ENCODE measurements around the gene OTP. TPM values are rescaled to one million over a fixed set of nuclear protein-coding genes. Genes with fewer than 3 reads are reported as not detected.

Gene OTP
- total RNA-seq, 1 donor from 2014 or later, result 0.17 TPM

- no peak for DNase-seq
- peaks cover 9% of the 10 kb centered on the region for H3K36me3 Mint-ChIP-seq (ENCODE audit: unreplicated experiment)
- peaks cover 15% of the 10 kb centered on the region for H3K27me3 Mint-ChIP-seq (ENCODE audit: unreplicated experiment)
- H3K4me1 Mint-ChIP-seq (ENCODE audit: low read depth, unreplicated experiment), result no peaks in the 10 kb centered on the region
- H3K4me3 Mint-ChIP-seq (ENCODE audit: unreplicated experiment), result no peak overlapping the region
- no peak overlapping the region for H3K27ac Mint-ChIP-seq (ENCODE audit: unreplicated experiment)
- peaks cover 3% of the 10 kb centered on the region for H3K9me3 Mint-ChIP-seq (ENCODE audit: unreplicated experiment)
- no peak for TF ChIP-seq CTCF (IDR thresholded peaks at IDR 0.05; ENCODE audit: partially characterized antibody, unreplicated experiment)
Observed at GRCh38 chr5:77649776-77650175, 11.3 kb upstream of the OTP start.

- peaks cover 17% of the 10 kb centered on the region for H3K9me3 Mint-ChIP-seq (ENCODE audit: unreplicated experiment)
- peak overlapping the region; percentile 67 for H3K4me3 Mint-ChIP-seq (ENCODE audit: unreplicated experiment)
Observed at GRCh38 chr5:77645995-77646639, 7.6 kb upstream of the OTP start.

DNA sequence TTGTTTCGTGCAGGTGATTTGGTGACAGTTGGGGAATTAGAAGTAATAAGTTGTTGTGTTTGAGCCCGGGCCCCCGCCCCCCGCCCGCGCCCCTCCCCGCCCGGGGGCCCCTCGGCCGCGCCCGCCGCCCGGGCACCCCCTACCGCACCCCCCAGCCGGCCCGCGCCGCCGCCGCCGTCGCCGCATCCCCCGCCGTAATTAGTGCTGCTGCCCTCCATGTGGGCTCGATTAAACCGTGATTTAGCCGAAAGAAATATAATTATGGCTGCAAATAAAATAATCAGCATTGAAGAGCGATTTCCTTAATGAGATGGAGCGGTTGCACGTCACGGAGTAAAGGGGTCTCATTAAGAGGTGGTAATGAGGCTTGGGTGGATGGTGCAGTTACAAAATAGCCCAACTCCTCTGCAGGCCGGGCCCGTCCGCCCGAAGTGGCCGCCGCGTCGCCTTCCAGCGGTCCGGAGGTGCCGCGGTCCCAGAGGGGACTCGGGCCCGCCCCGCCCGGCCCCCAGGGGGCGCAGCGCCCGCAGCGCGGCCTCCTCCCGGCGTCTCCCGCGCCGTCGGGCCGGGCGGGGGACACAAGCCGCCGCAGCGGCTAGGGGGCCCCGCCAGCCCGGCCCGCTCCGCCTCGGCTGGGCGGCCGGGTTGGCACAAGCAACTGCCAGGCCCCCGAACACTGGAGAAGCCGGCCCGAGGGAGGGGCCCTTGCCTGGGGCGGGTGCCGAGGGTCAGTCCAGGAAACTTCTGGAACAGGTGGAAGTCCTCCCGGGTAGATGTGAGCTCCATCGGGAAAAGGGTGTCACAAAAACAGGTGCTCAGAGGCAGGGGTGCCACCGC, 6.9 kb upstream of the OTP start:
- TF ChIP-seq CTCF (IDR thresholded peaks at IDR 0.05; ENCODE audit: partially characterized antibody, unreplicated experiment), result peak; percentile 48
- Mint-ChIP-seq H3K4me1 (ENCODE audit: low read depth, unreplicated experiment) (peaks cover 13% of the 10 kb centered on the region), H3K27ac (ENCODE audit: unreplicated experiment) (no peak overlapping the region), H3K27me3 (ENCODE audit: unreplicated experiment) (peaks cover 43% of the 10 kb centered on the region), H3K36me3 (ENCODE audit: unreplicated experiment) (no peaks in the 10 kb centered on the region), H3K4me3 (ENCODE audit: unreplicated experiment) (peak overlapping the region; percentile 86), H3K9me3 (ENCODE audit: unreplicated experiment) (peaks cover 17% of the 10 kb centered on the region)
- peak; percentile 58 for DNase-seq

More at GRCh38 chr5:77645995-77646639, 7.6 kb upstream of the OTP start:
- no peak for DNase-seq
- H3K36me3 Mint-ChIP-seq (ENCODE audit: unreplicated experiment), result no peaks in the 10 kb centered on the region
- H3K27ac Mint-ChIP-seq (ENCODE audit: unreplicated experiment), result peak overlapping the region; percentile 8
- H3K27me3 Mint-ChIP-seq (ENCODE audit: unreplicated experiment), result peaks cover 42% of the 10 kb centered on the region
- peaks cover 11% of the 10 kb centered on the region for H3K4me1 Mint-ChIP-seq (ENCODE audit: low read depth, unreplicated experiment)
- TF ChIP-seq CTCF (IDR thresholded peaks at IDR 0.05; ENCODE audit: partially characterized antibody, unreplicated experiment), result no peak

- no peak for TF ChIP-seq CTCF (IDR thresholded peaks at IDR 0.05; ENCODE audit: partially characterized antibody, unreplicated experiment)
- H3K27me3 Mint-ChIP-seq (ENCODE audit: unreplicated experiment), result peaks cover 48% of the 10 kb centered on the region
- H3K27ac Mint-ChIP-seq (ENCODE audit: unreplicated experiment), result peak overlapping the region; percentile 48
- H3K36me3 Mint-ChIP-seq (ENCODE audit: unreplicated experiment), result peaks cover 5% of the 10 kb centered on the region
- H3K4me1 Mint-ChIP-seq (ENCODE audit: low read depth, unreplicated experiment), result peaks cover 17% of the 10 kb centered on the region
- peak; percentile 58 for DNase-seq
- H3K9me3 Mint-ChIP-seq (ENCODE audit: unreplicated experiment), result peaks cover 23% of the 10 kb centered on the region
- H3K4me3 Mint-ChIP-seq (ENCODE audit: unreplicated experiment), result peak overlapping the region; percentile 86
Observed at GRCh38 chr5:77644371-77645157, 6.1 kb upstream of the OTP start.

Measured in glutamatergic neuron (in vitro differentiated cells).